Measurements from ENCODE around the gene AGK.

AGK gene

DNA sequence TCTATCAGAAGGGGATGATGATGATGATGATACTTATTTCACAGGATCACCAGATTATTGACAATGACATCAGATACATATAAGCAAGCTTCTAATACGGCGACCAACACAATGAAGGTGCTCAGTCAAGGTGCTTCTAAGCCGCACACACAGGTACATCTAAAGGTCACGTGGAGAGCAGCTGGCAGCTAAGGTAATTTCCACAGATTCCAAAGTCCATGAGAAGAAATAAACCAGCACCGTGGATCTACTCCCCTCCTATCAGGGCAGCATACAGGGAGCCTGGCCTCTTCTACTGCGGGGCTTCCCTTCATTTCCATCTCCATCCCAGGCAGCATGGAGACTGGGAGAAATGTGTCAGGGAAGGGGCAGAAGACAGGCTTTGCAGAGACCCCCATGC lies 113.2 kb downstream of the AGK start:
- WGBS: 95% methylated on average over 6 of the region's 6 CpGs
- no peaks in the 10 kb centered on the region for H3K9me3 ChIP-seq (ENCODE audit: insufficient read depth, low read depth, low read length)
- H3K9ac ChIP-seq (ENCODE audit: low read depth, low read length): no peak overlapping the region
- H3K4me1 ChIP-seq (ENCODE audit: insufficient read depth, low read length): no peaks in the 10 kb centered on the region
- no peaks in the 10 kb centered on the region for H3K27me3 ChIP-seq (ENCODE audit: insufficient read depth, low read length)
- H3K4me3 ChIP-seq (ENCODE audit: low read length): no peak overlapping the region
- no peak overlapping the region for H3K27ac ChIP-seq (ENCODE audit: low read depth, low read length)
- peaks cover 65% of the 10 kb centered on the region for H3K36me3 ChIP-seq (ENCODE audit: insufficient read depth, low read length)

DNA sequence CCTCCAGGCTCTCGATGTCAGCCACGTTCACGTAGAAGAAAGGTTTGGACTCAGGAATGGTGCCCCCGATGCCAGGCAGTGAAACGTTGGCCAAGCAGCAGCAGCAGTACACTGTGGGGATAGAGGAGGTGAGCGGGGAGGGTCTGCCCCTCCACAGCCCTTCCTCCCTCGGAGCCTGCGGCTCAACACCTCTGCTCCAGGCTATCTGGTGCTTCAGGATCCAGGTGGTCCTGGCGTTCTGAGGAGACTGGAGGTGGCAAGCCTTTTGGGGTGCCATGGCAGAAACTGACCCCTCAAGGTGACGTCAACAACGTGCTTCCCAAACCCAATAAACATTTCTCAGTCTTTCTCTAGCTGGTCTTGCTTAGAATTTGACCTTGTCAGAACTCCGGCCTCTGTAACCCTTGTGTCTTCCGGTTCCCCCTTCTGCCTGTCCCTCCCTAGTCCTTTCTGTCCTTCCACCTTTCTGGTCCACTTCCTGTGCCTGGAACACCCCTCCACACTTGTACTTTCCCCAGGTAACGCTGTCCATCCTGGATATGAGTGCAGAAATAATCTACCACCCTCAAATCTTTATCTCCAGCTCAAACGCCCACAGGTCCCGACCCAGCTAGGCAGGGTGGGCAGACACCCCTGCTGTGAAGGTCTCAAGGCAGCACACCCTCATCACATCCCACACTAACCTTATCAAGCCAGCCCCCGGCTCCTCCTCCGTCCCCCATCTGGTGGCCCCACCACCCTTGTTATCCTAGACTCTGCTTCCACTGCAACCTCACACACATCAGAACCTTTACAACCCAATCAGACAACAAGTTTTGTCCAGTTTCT lies 114.2 kb downstream of the AGK start:
- Histone ChIP-seq H3K9me3 (ENCODE audit: insufficient read depth, low read depth, low read length) (no peaks in the 10 kb centered on the region), H3K4me1 (ENCODE audit: insufficient read depth, low read length) (no peaks in the 10 kb centered on the region)

DNA sequence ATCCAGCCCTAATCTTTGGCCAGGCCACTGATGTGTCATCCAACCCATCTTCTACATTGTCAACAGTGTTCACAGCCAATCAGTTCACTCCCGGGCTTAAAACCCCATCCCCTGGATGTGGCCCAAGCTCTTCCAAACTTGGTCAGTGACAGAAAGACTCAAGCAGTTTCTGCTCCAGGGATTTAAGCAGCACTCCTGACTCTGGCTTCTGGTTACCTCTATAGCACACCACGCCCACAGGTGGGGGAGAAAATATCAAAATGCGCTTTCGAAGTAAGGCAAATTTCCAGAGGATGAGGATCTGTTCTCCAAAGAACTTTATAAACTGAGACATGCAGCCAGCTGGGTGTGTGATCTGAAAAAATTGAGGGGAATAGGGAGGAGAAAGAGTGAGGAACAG lies 114.9 kb downstream of the AGK start:
- no peaks in the 10 kb centered on the region for H3K9me3 ChIP-seq (ENCODE audit: insufficient read depth, low read depth, low read length)
- H3K4me3 ChIP-seq (ENCODE audit: low read length): no peak overlapping the region
- H3K9ac ChIP-seq (ENCODE audit: low read depth, low read length): no peak overlapping the region
- 96% methylated on average over 4 of the region's 4 CpGs for WGBS
- no peaks in the 10 kb centered on the region for H3K4me1 ChIP-seq (ENCODE audit: insufficient read depth, low read length)
- H3K27me3 ChIP-seq (ENCODE audit: insufficient read depth, low read length): no peaks in the 10 kb centered on the region
- H3K36me3 ChIP-seq (ENCODE audit: insufficient read depth, low read length): peaks cover 59% of the 10 kb centered on the region
- no peak overlapping the region for H3K27ac ChIP-seq (ENCODE audit: low read depth, low read length)

More for the DNA sequence above, 114.2 kb downstream of the AGK start:
- Histone ChIP-seq H3K27ac (ENCODE audit: low read depth, low read length) (no peak overlapping the region), H3K9ac (ENCODE audit: low read depth, low read length) (no peak overlapping the region), H3K36me3 (ENCODE audit: insufficient read depth, low read length) (peaks cover 60% of the 10 kb centered on the region), H3K27me3 (ENCODE audit: insufficient read depth, low read length) (no peaks in the 10 kb centered on the region), H3K4me3 (ENCODE audit: low read length) (no peak overlapping the region)
- WGBS: 94% methylated on average over 18 of the region's 18 CpGs

DNA sequence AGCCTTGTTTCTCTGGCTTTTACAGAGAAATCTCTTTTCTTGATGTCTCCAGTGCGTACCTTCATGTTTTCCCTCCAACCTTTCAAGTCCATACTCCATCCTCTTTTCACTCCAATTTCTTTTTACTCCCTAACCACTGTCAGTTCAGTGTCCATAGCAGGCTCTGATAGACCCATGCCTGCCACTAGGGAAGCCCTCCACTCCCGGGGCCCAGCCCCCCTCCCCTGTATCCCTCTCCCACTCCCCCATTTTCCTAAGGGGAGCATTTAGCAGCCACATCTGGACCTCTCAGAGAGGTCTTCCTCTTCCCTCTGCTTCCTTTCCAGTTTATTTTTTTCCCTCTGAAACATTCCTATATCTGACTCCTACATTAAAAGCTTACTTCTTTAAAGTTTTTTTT lies 117.6 kb downstream of the AGK start:
- H3K4me3 ChIP-seq (ENCODE audit: low read length): no peak overlapping the region
- peaks cover 5% of the 10 kb centered on the region; the same call in 1 of the 2 replicates for H3K9me3 ChIP-seq (ENCODE audit: insufficient read depth, low read depth, low read length)
- no peaks in the 10 kb centered on the region for H3K27me3 ChIP-seq (ENCODE audit: insufficient read depth, low read length)
- no peak overlapping the region for H3K27ac ChIP-seq (ENCODE audit: low read depth, low read length)
- H3K4me1 ChIP-seq (ENCODE audit: insufficient read depth, low read length): peaks cover 5% of the 10 kb centered on the region; the same call in 1 of the 2 replicates
- H3K36me3 ChIP-seq (ENCODE audit: insufficient read depth, low read length): peaks cover 47% of the 10 kb centered on the region
- H3K9ac ChIP-seq (ENCODE audit: low read depth, low read length): no peak overlapping the region
- 90% methylated on average over 2 of the region's 2 CpGs for WGBS

DNA sequence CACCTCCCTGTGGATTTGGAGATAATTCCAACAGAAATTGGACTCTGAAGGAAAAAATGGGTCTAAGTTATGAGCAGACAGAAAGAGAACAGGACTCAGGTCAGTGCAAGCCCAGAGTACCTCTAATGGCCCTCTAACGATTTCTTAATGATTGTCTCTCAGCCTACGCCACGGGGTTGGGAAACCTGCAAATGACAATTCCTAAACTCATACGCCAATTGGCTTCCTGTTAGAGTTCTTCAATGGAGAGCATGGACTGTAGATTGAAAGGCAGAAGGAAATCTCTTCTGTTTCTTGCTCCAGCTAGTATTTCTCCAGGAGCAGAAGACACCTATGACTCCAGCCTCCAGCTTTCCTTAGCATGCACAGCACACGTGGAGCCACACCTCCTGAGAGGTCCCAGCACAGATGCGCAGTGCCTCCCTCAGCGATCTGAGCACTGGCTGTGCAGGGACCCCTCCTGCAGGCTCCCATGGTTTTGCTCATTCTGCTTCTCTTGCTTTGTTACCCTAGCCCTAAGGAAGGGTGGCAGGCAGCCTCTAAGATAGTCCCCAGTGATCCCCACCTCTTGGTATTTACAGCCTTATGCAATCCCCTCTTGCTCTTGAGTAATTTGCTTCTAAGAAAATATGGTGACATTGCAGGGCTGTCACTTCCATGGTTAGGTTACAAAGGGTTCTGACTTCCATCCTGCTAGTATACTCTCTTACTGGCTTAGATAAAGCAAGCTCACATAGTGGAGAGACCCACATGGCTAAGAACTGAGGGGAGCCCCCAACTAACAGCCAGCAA lies 120.7 kb downstream of the AGK start:
- no peaks in the 10 kb centered on the region for H3K27me3 ChIP-seq (ENCODE audit: insufficient read depth, low read length)
- H3K9me3 ChIP-seq (ENCODE audit: insufficient read depth, low read depth, low read length): peaks cover 5% of the 10 kb centered on the region; the same call in 1 of the 2 replicates
- H3K27ac ChIP-seq (ENCODE audit: low read depth, low read length): no peak overlapping the region
- peaks cover 13% of the 10 kb centered on the region; the same call in 1 of the 2 replicates for H3K4me1 ChIP-seq (ENCODE audit: insufficient read depth, low read length)
- H3K36me3 ChIP-seq (ENCODE audit: insufficient read depth, low read length): peaks cover 21% of the 10 kb centered on the region
- no peak overlapping the region for H3K4me3 ChIP-seq (ENCODE audit: low read length)
- 94% methylated on average over 7 of the region's 7 CpGs for WGBS
- H3K9ac ChIP-seq (ENCODE audit: low read depth, low read length): no peak overlapping the region

DNA sequence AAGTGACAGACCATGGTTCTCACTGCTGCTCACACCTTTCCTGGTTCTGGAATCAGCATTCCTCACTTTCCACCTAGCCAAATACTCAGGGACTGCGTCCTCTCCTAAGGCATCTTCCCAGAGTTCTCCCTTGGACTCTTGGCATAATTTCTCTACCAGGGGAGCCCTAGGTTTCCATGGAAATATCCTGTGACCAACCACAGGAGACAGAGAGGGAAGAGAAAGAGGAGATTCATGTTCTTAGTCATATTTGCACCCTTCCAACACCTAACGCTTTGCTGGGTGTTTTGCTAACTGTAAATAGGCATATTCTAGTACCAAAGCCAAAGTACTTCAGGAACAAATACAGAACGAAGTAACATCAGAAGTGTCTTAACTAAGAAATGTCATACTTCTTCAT lies 122.1 kb downstream of the AGK start:
- Histone ChIP-seq H3K4me1 (ENCODE audit: insufficient read depth, low read length) (peaks cover 13% of the 10 kb centered on the region; the same call in 1 of the 2 replicates), H3K27ac (ENCODE audit: low read depth, low read length) (peak overlapping the region; percentile 75; the same call in 1 of the 2 replicates), H3K27me3 (ENCODE audit: insufficient read depth, low read length) (no peaks in the 10 kb centered on the region), H3K9me3 (ENCODE audit: insufficient read depth, low read depth, low read length) (peaks cover 5% of the 10 kb centered on the region; the same call in 1 of the 2 replicates), H3K9ac (ENCODE audit: low read depth, low read length) (no peak overlapping the region), H3K36me3 (ENCODE audit: insufficient read depth, low read length) (peaks cover 21% of the 10 kb centered on the region), H3K4me3 (ENCODE audit: low read length) (no peak overlapping the region)
- WGBS: 96% methylated on average over 3 of the region's 3 CpGs

DNA sequence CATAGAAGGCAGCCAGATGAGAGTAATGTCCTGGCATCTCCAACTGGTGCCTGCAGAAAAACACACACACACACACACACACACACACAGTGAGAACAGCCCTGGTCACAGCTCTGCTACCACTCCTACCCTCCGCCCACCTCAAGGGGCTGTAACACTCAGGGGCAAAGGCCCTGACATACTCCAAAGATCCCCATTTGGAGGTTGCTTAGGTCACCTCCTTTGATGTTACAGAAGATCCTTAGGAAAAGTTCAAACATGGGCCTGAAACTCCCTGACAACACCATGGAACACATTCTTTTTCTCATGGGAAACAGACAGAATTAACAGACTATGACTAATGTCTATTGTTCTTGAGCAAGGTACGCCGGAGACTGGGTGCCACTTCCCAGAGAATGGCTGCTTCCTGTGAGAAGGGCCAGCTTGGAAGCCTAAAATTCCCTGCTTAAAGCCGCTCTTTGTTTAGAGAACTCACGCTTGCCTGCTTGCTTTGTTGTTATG lies 123.0 kb downstream of the AGK start:
- peak overlapping the region; percentile 48; the same call in 1 of the 2 replicates for H3K9ac ChIP-seq (ENCODE audit: low read depth, low read length)
- no peak overlapping the region; the same call in 1 of the 2 replicates for H3K4me3 ChIP-seq (ENCODE audit: low read length)
- H3K36me3 ChIP-seq (ENCODE audit: insufficient read depth, low read length): peaks cover 21% of the 10 kb centered on the region
- peaks cover 5% of the 10 kb centered on the region; the same call in 1 of the 2 replicates for H3K9me3 ChIP-seq (ENCODE audit: insufficient read depth, low read depth, low read length)
- peak overlapping the region; percentile 75 for H3K27ac ChIP-seq (ENCODE audit: low read depth, low read length)
- no peaks in the 10 kb centered on the region for H3K27me3 ChIP-seq (ENCODE audit: insufficient read depth, low read length)
- 71% methylated on average over 5 of the region's 5 CpGs for WGBS
- H3K4me1 ChIP-seq (ENCODE audit: insufficient read depth, low read length): peaks cover 13% of the 10 kb centered on the region; the same call in 1 of the 2 replicates

DNA sequence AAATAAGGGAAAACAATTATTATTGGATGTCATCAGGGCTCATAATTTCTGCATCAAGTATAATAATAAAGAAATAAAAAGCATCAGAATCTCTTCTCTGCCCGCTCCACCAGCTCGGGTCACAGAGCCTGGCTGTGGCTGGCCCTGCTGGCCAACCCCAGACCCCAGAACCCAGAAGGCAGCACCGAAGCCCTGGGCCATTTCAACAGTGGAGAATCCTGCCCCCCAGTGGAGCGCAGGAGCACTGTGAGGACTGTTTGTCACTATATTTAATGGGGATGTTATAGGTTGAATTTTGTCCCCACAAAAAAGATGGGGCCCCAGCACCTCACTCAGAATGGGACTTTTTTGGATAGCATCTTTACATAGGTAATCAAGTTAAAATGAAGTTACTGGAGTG lies 123.5 kb downstream of the AGK start:
- Histone ChIP-seq H3K4me1 (ENCODE audit: insufficient read depth, low read length) (peaks cover 13% of the 10 kb centered on the region; the same call in 1 of the 2 replicates), H3K9ac (ENCODE audit: low read depth, low read length) (peak overlapping the region; percentile 48; the same call in 1 of the 2 replicates), H3K36me3 (ENCODE audit: insufficient read depth, low read length) (peaks cover 21% of the 10 kb centered on the region), H3K27ac (ENCODE audit: low read depth, low read length) (peak overlapping the region; percentile 75), H3K27me3 (ENCODE audit: insufficient read depth, low read length) (no peaks in the 10 kb centered on the region), H3K9me3 (ENCODE audit: insufficient read depth, low read depth, low read length) (peaks cover 5% of the 10 kb centered on the region; the same call in 1 of the 2 replicates), H3K4me3 (ENCODE audit: low read length) (no peak overlapping the region; the same call in 1 of the 2 replicates)
- 40% methylated on average over 4 of the region's 4 CpGs for WGBS

DNA sequence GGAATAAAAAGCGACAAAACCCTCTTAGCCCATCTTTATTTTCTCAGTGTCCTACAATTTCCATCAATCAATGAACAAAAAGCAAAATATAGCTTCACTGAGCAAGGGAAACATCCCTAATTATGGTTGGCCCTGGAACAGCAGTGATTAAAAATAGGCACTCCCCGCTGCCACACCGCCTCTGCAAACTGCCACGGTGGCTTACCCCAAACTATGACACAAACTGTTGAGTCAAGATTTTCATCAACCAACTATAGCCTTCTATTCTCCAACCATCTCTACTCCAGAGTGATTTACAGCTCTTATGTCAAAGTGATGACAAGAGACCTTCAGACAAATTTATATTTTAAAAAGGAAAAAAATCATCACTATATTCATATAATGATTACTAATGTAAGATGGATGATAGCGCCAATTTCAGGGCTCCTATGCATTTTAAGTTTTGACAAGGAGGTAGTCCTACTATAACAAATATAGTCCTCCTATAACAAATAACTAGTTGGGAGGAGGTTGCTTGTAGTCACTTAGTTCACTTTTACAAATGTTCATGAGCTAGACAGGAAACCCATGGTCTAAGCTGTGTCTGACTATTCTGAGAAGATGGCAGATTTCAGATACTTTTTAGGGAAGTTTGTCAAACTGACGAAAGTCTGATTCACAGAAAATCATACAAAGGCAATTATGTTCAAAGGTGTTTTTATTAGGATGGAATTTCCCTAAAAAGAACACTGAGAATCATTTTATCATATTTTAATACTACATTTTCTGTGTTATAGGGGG lies 124.4 kb downstream of the AGK start:
- no peak overlapping the region for H3K4me3 ChIP-seq (ENCODE audit: low read length)
- no peak overlapping the region for H3K27ac ChIP-seq (ENCODE audit: low read depth, low read length)
- H3K36me3 ChIP-seq (ENCODE audit: insufficient read depth, low read length): peaks cover 15% of the 10 kb centered on the region
- H3K4me1 ChIP-seq (ENCODE audit: insufficient read depth, low read length): peaks cover 13% of the 10 kb centered on the region; the same call in 1 of the 2 replicates
- H3K9ac ChIP-seq (ENCODE audit: low read depth, low read length): no peak overlapping the region
- 93% methylated on average over 4 of the region's 6 CpGs for WGBS
- no peaks in the 10 kb centered on the region for H3K27me3 ChIP-seq (ENCODE audit: insufficient read depth, low read length)
- peaks cover 5% of the 10 kb centered on the region; the same call in 1 of the 2 replicates for H3K9me3 ChIP-seq (ENCODE audit: insufficient read depth, low read depth, low read length)

DNA sequence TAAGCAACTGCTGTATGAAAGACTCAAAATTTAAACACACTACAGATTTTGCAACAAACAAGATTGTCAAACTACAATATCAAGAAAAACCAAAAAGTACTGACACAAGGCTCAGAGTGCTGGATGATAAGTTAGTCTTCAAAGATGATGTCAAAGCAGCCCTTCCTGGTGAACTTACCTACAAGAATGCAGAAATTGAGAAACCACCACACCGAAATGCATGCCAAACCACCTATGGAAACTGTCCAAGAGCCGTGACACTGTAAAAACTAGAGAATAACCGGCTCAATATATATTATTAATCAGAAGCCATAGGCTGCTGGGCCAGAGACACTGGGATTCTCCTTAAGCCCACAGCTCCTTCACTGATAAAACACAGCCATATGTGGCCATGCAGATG lies 125.4 kb downstream of the AGK start:
- Histone ChIP-seq H3K4me3 (ENCODE audit: low read length) (no peak overlapping the region), H3K4me1 (ENCODE audit: insufficient read depth, low read length) (peaks cover 13% of the 10 kb centered on the region; the same call in 1 of the 2 replicates), H3K36me3 (ENCODE audit: insufficient read depth, low read length) (peaks cover 8% of the 10 kb centered on the region; the same call in 1 of the 2 replicates), H3K27ac (ENCODE audit: low read depth, low read length) (no peak overlapping the region), H3K27me3 (ENCODE audit: insufficient read depth, low read length) (no peaks in the 10 kb centered on the region), H3K9me3 (ENCODE audit: insufficient read depth, low read depth, low read length) (peaks cover 5% of the 10 kb centered on the region; the same call in 1 of the 2 replicates), H3K9ac (ENCODE audit: low read depth, low read length) (no peak overlapping the region)
- 99% methylated on average over 3 of the region's 3 CpGs for WGBS
